Activated CD8-positive, alpha-beta memory T cell treated with anti-CD3 and anti-CD28 coated beads, Interleukin-2, amount 50 U/mL, for 24 hours (primary cell): ENCODE measurements around the gene RNU1-3.
"Not testable (repeated sequence)": the region's sequence is repeated elsewhere in the genome, so short reads cannot be mapped to it uniquely, and the experiment has no call there.

Experiments used
- DNase-seq: peaks from one replicate; pipeline ENCODE4 v3.0.0-alpha.2; 2020; ENCODE audit errors: extremely low read depth

The RNU1-3 gene

DNA sequence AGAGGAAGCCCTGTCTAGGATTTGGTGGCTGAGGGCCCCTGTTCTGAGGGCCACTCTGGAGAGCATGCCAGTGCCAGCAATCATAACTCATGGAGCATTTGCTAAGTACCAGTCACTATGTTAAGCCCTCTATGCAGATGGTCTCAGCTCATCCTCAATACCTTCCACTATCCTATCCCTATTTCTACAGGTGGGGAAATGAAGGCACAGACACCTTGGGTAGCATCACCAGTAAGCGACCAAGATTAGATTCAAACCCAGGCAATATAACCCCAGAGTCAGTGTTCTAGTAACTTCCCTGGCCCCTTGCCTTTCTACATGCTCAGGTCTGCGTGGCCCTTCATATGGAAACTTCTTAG is 45.5 kb downstream of the RNU1-3 start:
- no peak for DNase-seq

- not testable (repeated sequence) for DNase-seq
These were observed 46.8 kb downstream of the RNU1-3 start for GRCh38 chr1:16619803-16620501.

GRCh38 chr1:16618719-16619118 is 48.0 kb downstream of the RNU1-3 start:
- DNase-seq = no peak

DNA sequence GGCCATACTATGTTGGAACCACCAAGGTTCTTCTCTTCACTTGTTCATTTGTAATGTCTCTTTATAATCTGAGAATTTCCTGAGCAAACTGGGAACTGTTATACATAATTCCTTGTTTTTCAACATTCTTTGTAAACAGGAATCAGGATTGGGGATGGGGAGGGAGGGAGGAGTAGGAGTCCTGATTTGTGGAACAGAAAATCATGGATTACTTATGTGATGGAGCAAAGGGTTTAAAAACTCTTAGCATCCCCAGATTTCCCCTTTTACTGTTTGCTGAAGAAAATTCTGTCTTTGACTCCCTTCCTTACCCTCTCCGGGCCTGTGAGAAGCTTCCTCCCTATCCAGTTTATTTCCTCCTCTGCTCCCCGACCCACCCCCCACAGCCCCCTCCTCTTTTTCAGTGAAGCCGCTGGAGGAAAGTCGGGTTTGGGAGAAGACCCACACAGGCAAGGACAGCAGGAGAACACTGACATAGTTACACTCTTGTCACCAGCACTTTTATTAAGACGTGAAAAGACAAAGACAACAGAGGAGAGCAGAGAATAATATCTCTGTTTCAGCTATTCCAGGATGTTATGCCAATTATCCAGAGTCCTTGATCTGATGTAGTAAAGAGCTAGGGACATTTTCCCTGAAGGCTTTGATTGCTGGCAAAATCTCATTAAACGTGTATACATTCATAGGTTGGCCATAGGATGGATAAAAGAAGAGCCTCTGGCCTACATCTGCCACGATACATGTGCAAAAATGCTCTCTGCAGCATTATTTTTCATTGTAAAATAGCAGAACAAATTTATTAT is 48.8 kb downstream of the RNU1-3 start:
- no peak for DNase-seq

- DNase-seq = no peak
These were observed 49.6 kb downstream of the RNU1-3 start for GRCh38 chr1:16617114-16617631.
